NAMALWA (cell line): Measurements from ENCODE around the gene PROM1.

Experiments
- DNase-seq: peaks from one replicate; pipeline ENCODE4 v3.0.0-alpha.2; 2015; ENCODE audit warnings: low spot score

Gene PROM1

GRCh38 chr4:15944895-15945294 is 138.9 kb downstream of the PROM1 start:
- DNase-seq: no peak

GRCh38 chr4:15942283-15942682 is 141.5 kb downstream of the PROM1 start:
- DNase-seq: no peak

GRCh38 chr4:15938640-15939039 is 145.2 kb downstream of the PROM1 start, which contains the start of gene FGFBP1:
Gene FGFBP1 (minus strand): TSS chr4:15938740. CDS start chr4:15936632, 2,108 bp downstream.
- DNase-seq: no peak

GRCh38 chr4:15938182-15938581 is 145.6 kb downstream of the PROM1 start:
- DNase-seq: no peak

- no peak for DNase-seq
These were observed 147.3 kb downstream of the PROM1 start for GRCh38 chr4:15936495-15936894.

- DNase-seq: no peak
These were observed 148.1 kb downstream of the PROM1 start for GRCh38 chr4:15935504-15936402.

- no peak for DNase-seq
These were observed 149.6 kb downstream of the PROM1 start for GRCh38 chr4:15934259-15934658.

- no peak for DNase-seq
These were observed 152.2 kb downstream of the PROM1 start for GRCh38 chr4:15931451-15932210.

- no peak for DNase-seq
These were observed 153.5 kb downstream of the PROM1 start for GRCh38 chr4:15930314-15930713.

- no peak for DNase-seq
These were observed 154.3 kb downstream of the PROM1 start for GRCh38 chr4:15929540-15929939.

GRCh38 chr4:15928883-15929282 is 154.9 kb downstream of the PROM1 start:
- no peak for DNase-seq

GRCh38 chr4:15926486-15926885 is 157.3 kb downstream of the PROM1 start:
- no peak for DNase-seq

GRCh38 chr4:15925830-15926229 is 158.0 kb downstream of the PROM1 start:
- no peak for DNase-seq

GRCh38 chr4:15921592-15921932 is 162.3 kb downstream of the PROM1 start:
- no peak for DNase-seq

GRCh38 chr4:15920723-15921591 is 162.9 kb downstream of the PROM1 start:
- no peak for DNase-seq

GRCh38 chr4:15918484-15919129 is 165.2 kb downstream of the PROM1 start:
- no peak for DNase-seq
